ENCODE measurements around the gene SNAP25. TPM values are rescaled to one million over a fixed set of nuclear protein-coding genes. Genes with fewer than 3 reads are reported as not detected.

The SNAP25 gene
- total RNA-seq, 1 experiment from 2014 or later, result 0.39 TPM

GRCh38 chr20:10221021-10221420, 2.4 kb downstream of the SNAP25 start:
- peaks cover 15% of the 10 kb centered on the region; the same call in 1 of the 2 replicates for H3K27me3 ChIP-seq (ENCODE audit: insufficient read depth, low read length)
- no TSS peak for BruUV-seq (replicated peaks)
- CTCF ChIA-PET, result no interaction called here
- no peak for DNase-seq (ENCODE audit: low read depth, low spot score)
- no peaks in the 10 kb centered on the region for H3K9me3 ChIP-seq (ENCODE audit: control insufficient read depth in 1 of 2, insufficient read depth in 1 of 2, low read depth in 1 of 2, low read length in 2 of 2)
- POLR2A ChIA-PET, result no interaction called here
- H3K9me2 ChIP-seq (ENCODE audit: insufficient read depth), result no peaks in the 10 kb centered on the region
- no peak overlapping the region for H3K4me3 ChIP-seq (replicated peaks in 1 of 2; ENCODE audit: low read depth in 1 of 2, low read length in 2 of 2)
- peaks cover 4 to 6% of the 10 kb centered on the region in 2 experiments; a peak in 2 of 4 replicates for H3K4me1 ChIP-seq (ENCODE audit: control insufficient read depth in 1 of 2, insufficient read depth in 2 of 2, low read length in 2 of 2)
- no peak overlapping the region for H3K27ac ChIP-seq (ENCODE audit: low read depth, low read length)
- no peak overlapping the region for H3K9ac ChIP-seq (ENCODE audit: low read length)
- H3K4me2 ChIP-seq (ENCODE audit: low read length), result no peak overlapping the region
- RAD21 ChIA-PET (ENCODE audit: low non-redundant PET in 1 of 2, low total read pairs in 2 of 2, uncharacterized antibody in 2 of 2, unreplicated experiment in 2 of 2), result no interaction called here
- H3K36me3 ChIP-seq (ENCODE audit: control insufficient read depth in 1 of 2, insufficient read depth in 2 of 2, low read length in 2 of 2), result no peaks in the 10 kb centered on the region
- no peak for ATAC-seq
- H2AFZ ChIP-seq (ENCODE audit: low read depth, low read length, poor library complexity, severe bottlenecking), result no peak overlapping the region
- no peaks in the 10 kb centered on the region for H3K79me2 ChIP-seq (ENCODE audit: insufficient read depth, low read length)
- TF ChIP-seq JUND (IDR thresholded peaks at IDR 0.05) (no peak), CBX3 (IDR thresholded peaks at IDR 0.05; ENCODE audit: low read depth) (no peak), SIN3A (IDR thresholded peaks at IDR 0.05; ENCODE audit: low read depth) (no peak), FOSL1 (IDR thresholded peaks at IDR 0.05; ENCODE audit: low read depth) (no peak), ZNF274 (IDR thresholded peaks at IDR 0.05; ENCODE audit: low read depth, low read length) (no peak)
- TF ChIP-seq, protein P1, sequence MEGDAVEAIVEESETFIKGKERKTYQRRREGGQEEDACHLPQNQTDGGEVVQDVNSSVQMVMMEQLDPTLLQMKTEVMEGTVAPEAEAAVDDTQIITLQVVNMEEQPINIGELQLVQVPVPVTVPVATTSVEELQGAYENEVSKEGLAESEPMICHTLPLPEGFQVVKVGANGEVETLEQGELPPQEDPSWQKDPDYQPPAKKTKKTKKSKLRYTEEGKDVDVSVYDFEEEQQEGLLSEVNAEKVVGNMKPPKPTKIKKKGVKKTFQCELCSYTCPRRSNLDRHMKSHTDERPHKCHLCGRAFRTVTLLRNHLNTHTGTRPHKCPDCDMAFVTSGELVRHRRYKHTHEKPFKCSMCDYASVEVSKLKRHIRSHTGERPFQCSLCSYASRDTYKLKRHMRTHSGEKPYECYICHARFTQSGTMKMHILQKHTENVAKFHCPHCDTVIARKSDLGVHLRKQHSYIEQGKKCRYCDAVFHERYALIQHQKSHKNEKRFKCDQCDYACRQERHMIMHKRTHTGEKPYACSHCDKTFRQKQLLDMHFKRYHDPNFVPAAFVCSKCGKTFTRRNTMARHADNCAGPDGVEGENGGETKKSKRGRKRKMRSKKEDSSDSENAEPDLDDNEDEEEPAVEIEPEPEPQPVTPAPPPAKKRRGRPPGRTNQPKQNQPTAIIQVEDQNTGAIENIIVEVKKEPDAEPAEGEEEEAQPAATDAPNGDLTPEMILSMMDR (IDR thresholded peaks at IDR 0.05 in 2 of 3, conservative IDR thresholded peaks at IDR 0.05 in 1 of 3; ENCODE audit: borderline replicate concordance in 1 of 3, insufficient read depth in 1 of 3, low read depth in 2 of 3, low read length in 2 of 3), result no peak
- no peaks in the 10 kb centered on the region for H4K20me1 ChIP-seq (ENCODE audit: insufficient read depth)
- intact Hi-C loops (cut with micrococcal nuclease), result loop anchor here (5.0 kb wide), 1 partner anchor 604 kb away; no protein-coding TSS in a partner anchor

- no peak overlapping the region for H2AFZ ChIP-seq (ENCODE audit: low read depth, low read length, poor library complexity, severe bottlenecking)
- POLR2A ChIA-PET, result no interaction called here
- RAD21 ChIA-PET (ENCODE audit: low non-redundant PET in 1 of 2, low total read pairs in 2 of 2, uncharacterized antibody in 2 of 2, unreplicated experiment in 2 of 2), result interaction anchor here (1.2 kb wide), 2 partner anchors 247 to 609 kb away, joined by 3 to 5 read pairs; no protein-coding TSS in a partner anchor
- intact Hi-C loops (cut with micrococcal nuclease), result loop anchor here (2.0 kb wide), 1 partner anchor 247 kb away; no protein-coding TSS in a partner anchor
- H3K36me3 ChIP-seq (ENCODE audit: control insufficient read depth in 1 of 2, insufficient read depth in 2 of 2, low read length in 2 of 2), result no peaks in the 10 kb centered on the region
- CTCF ChIA-PET, result interaction anchor here (0.6 to 2.4 kb wide), 6 partner anchors 24 to 608 kb away, joined by 3 to 16 read pairs (median 3); no protein-coding TSS in a partner anchor
- no peak overlapping the region for H3K9ac ChIP-seq (ENCODE audit: low read length)
- H3K4me3 ChIP-seq (replicated peaks in 1 of 2; ENCODE audit: low read depth in 1 of 2, low read length in 2 of 2), result no peak overlapping the region
- BruUV-seq (replicated peaks), result no TSS peak
- no peaks in the 10 kb centered on the region for H3K4me1 ChIP-seq (ENCODE audit: control insufficient read depth in 1 of 2, insufficient read depth in 2 of 2, low read length in 2 of 2)
- H3K27me3 ChIP-seq (ENCODE audit: insufficient read depth, low read length), result peaks cover 22% of the 10 kb centered on the region
- H3K27ac ChIP-seq (ENCODE audit: low read depth, low read length), result no peak overlapping the region
- TF ChIP-seq RAD21 (IDR thresholded peaks at IDR 0.05; ENCODE audit: low read depth) (peak; percentile 33), ZNF274 (IDR thresholded peaks at IDR 0.05; ENCODE audit: low read depth, low read length) (no peak)
- TF ChIP-seq, protein P1 (IDR thresholded peaks at IDR 0.05 in 2 of 3, conservative IDR thresholded peaks at IDR 0.05 in 1 of 3; ENCODE audit: borderline replicate concordance in 1 of 3, insufficient read depth in 1 of 3, low read depth in 2 of 3, low read length in 2 of 3), result peak in 2 of 3 experiments; percentile 46 to 49; a peak in 4 of 6 replicates
- H3K79me2 ChIP-seq (ENCODE audit: insufficient read depth, low read length), result no peaks in the 10 kb centered on the region
- H4K20me1 ChIP-seq (ENCODE audit: insufficient read depth), result no peaks in the 10 kb centered on the region
- no peaks in the 10 kb centered on the region for H3K9me2 ChIP-seq (ENCODE audit: insufficient read depth)
- ATAC-seq, result peak; percentile 67
- H3K4me2 ChIP-seq (ENCODE audit: low read length), result no peak overlapping the region
- no peaks in the 10 kb centered on the region for H3K9me3 ChIP-seq (ENCODE audit: control insufficient read depth in 1 of 2, insufficient read depth in 1 of 2, low read depth in 1 of 2, low read length in 2 of 2)
- DNase-seq (ENCODE audit: low read depth, low spot score), result no peak
These were observed 6.9 kb downstream of the SNAP25 start for GRCh38 chr20:10225439-10226060.
